Ishikawa (cell line): ENCODE results near the gene TMEM207.

Source experiments
- CREB1 ChIP-seq: IDR thresholded peaks from 2 replicates; pipeline ENCODE4 v1.6.1; 2012; ENCODE audit warnings: low read depth
- FOXM1 ChIP-seq: IDR thresholded peaks from 2 replicates; pipeline ENCODE4 v1.6.1; 2012; ENCODE audit warnings: low read depth, borderline replicate concordance
- TCF12 ChIP-seq: IDR thresholded peaks from 2 replicates; pipeline ENCODE4 v1.6.1; 2012; ENCODE audit warnings: low read depth
- YY1 ChIP-seq: IDR thresholded peaks from 2 replicates; pipeline ENCODE4 v1.6.1; 2012; ENCODE audit warnings: low read depth

- TF ChIP-seq FOXM1 (no peak), CREB1 (no peak), YY1 (no peak), TCF12 (no peak)
Observed at GRCh38 chr3:190467922-190468321, 18.2 kb upstream of the TMEM207 start.
